Measurements from ENCODE around the gene GLYR1. TPM values are rescaled to one million over a fixed set of nuclear protein-coding genes. Genes with fewer than 3 reads are reported as not detected.

The GLYR1 gene
- polyA plus RNA-seq, 2 of the 4 experiments (the other 2 are of a cell fraction) = 37.1 to 55.1 TPM

- Histone ChIP-seq H3K4me3 (no peak overlapping the region), H3K4me1 (no peaks in the 10 kb centered on the region), H3K9me3 (no peaks in the 10 kb centered on the region), H3K4me2 (no peak overlapping the region), H3K27ac (no peak overlapping the region)
- ChIA-PET CTCF (interaction anchor here (0.8 kb wide), 1 partner anchor 14 kb away, joined by 3 read pairs; no protein-coding TSS in a partner anchor), POLR2A (interaction anchor here (0.6 kb wide), 1 partner anchor 9 kb away, joined by 3 read pairs; no protein-coding TSS in a partner anchor)
- WGBS (ENCODE audit: missing lambda C conversion rate) = 97% methylated on average over 14 of the region's 14 CpGs
- ATAC-seq (no peak), FAIRE-seq (no peak), DNase-seq (ENCODE audit: low read depth in 1 of 2, low spot score in 1 of 2) (no peak)
- TF ChIP-seq GATA3 (IDR thresholded peaks at IDR 0.05; ENCODE audit: borderline replicate concordance) = no peak
- no peak for TF ChIP-seq PBX3 (IDR thresholded peaks at IDR 0.05)
- no peak for TF ChIP-seq ZC3H11A (IDR thresholded peaks at IDR 0.05)
- TF ChIP-seq KDM1A (IDR thresholded peaks at IDR 0.05; ENCODE audit: low read depth) = no peak
- no peak for TF ChIP-seq ELK1 (IDR thresholded peaks at IDR 0.05; ENCODE audit: low read depth, low read length)
- no peak for TF ChIP-seq ESRRA (IDR thresholded peaks at IDR 0.05; ENCODE audit: borderline replicate concordance, low read length)
- no peak for TF ChIP-seq MAZ (IDR thresholded peaks at IDR 0.05; ENCODE audit: borderline replicate concordance, low read depth, low read length)
- no peak for TF ChIP-seq SREBF2 (IDR thresholded peaks at IDR 0.05)
- TF ChIP-seq HDAC2 (IDR thresholded peaks at IDR 0.05) = no peak
- TF ChIP-seq HES2 (IDR thresholded peaks at IDR 0.05) = no peak
- no peak for TF ChIP-seq HEYL (CRISPR knock-in tag; IDR thresholded peaks at IDR 0.05)
These were observed 30.2 kb upstream of the GLYR1 start for GRCh38 chr16:4877380-4877685.

DNA sequence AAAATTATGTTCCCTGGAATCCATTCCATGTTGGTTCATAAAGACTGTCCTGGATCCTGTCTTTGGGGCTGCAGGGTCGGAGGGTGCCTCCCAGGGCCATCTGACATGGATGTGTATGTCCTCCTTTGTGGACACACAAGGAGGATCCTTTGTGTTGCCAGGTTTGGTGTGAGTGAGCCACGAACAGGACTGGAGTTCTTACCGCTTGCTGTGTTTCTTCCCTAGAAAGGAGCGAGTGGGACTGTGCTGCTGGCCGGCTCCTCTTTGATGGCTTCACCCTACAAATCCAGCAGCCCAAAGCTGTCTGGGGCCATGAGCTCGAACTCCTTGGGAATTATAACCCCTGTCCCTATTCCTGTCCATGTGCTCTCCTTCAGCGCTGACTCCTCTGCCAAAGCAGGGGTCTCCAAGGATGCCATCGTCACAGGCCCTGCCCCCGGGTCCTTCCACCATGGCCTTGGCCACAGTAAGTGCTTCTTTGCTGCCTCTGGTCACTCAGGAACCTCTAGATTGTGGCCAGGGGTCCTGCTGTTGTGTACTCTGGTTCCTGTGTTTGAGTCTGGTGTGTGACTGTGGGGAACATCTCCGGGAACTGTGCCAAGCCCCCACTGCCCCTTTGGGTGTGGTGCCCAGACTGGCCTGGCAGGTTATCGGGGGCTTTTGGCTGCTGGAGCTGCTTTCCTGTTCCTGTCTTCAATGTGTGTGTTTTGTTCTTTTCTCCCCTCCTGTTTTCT, 29.7 kb upstream of the GLYR1 start:
- CTCF ChIA-PET = no interaction called here
- ATAC-seq (no peak), FAIRE-seq (no peak), DNase-seq (ENCODE audit: low read depth in 1 of 2, low spot score in 1 of 2) (no peak)
- Histone ChIP-seq H3K4me2 (no peak overlapping the region), H3K4me3 (no peak overlapping the region), H3K9me3 (no peaks in the 10 kb centered on the region), H3K4me1 (no peaks in the 10 kb centered on the region), H3K27ac (no peak overlapping the region)
- POLR2A ChIA-PET = interaction anchor here (0.6 kb wide), 1 partner anchor 9 kb away, joined by 3 read pairs; no protein-coding TSS in a partner anchor
- 95% methylated on average over 11 of the region's 11 CpGs for WGBS (ENCODE audit: missing lambda C conversion rate)
- TF ChIP-seq SMC3 (IDR thresholded peaks at IDR 0.05) (no peak), KDM5A (IDR thresholded peaks at IDR 0.05) (no peak), MAX (IDR thresholded peaks at IDR 0.05) (no peak), RNF2 (IDR thresholded peaks at IDR 0.05; ENCODE audit: borderline replicate concordance, low read depth) (no peak), ELK1 (IDR thresholded peaks at IDR 0.05; ENCODE audit: low read depth, low read length) (no peak), FOXS1 (CRISPR knock-in tag; IDR thresholded peaks at IDR 0.05) (no peak), TP53 (CRISPR knock-in tag; IDR thresholded peaks at IDR 0.05) (no peak), RFX5 (IDR thresholded peaks at IDR 0.05) (no peak), HEYL (CRISPR knock-in tag; IDR thresholded peaks at IDR 0.05) (no peak), NFE2L2 (conservative IDR thresholded peaks at IDR 0.05; ENCODE audit: low read length) (no peak), POLR2A (IDR thresholded peaks at IDR 0.05; ENCODE audit: low read length) (no peak), MYC (IDR thresholded peaks at IDR 0.05; ENCODE audit: borderline replicate concordance, low read length) (no peak), MAFK (IDR thresholded peaks at IDR 0.05; ENCODE audit: partially characterized antibody) (no peak), PHF8 (IDR thresholded peaks at IDR 0.05; ENCODE audit: borderline replicate concordance, low read depth) (no peak)
- TF ChIP-seq, protein P1, sequence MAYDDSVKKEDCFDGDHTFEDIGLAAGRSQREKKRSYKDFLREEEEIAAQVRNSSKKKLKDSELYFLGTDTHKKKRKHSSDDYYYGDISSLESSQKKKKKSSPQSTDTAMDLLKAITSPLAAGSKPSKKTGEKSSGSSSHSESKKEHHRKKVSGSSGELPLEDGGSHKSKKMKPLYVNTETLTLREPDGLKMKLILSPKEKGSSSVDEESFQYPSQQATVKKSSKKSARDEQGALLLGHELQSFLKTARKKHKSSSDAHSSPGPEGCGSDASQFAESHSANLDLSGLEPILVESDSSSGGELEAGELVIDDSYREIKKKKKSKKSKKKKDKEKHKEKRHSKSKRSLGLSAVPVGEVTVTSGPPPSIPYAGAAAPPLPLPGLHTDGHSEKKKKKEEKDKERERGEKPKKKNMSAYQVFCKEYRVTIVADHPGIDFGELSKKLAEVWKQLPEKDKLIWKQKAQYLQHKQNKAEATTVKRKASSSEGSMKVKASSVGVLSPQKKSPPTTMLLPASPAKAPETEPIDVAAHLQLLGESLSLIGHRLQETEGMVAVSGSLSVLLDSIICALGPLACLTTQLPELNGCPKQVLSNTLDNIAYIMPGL (CRISPR knock-in tag; IDR thresholded peaks at IDR 0.05; ENCODE audit: borderline replicate concordance) = no peak

Data from A549 (cell line).